Panc1 (cell line): Measurements from ENCODE around the gene PELI1.

Source experiments
- CTCF ChIP-seq: fragments of 450-650 bp; IDR thresholded peaks from 2 replicates; pipeline ENCODE4 v1.5.1; 2017; ENCODE audit warnings: mild to moderate bottlenecking
- POLR2AphosphoS5 ChIP-seq: IDR thresholded peaks from 2 replicates; pipeline ENCODE4 v1.6.1; 2012; ENCODE audit warnings: mild to moderate bottlenecking, low read depth, low read length, moderate library complexity
- SIN3A ChIP-seq: IDR thresholded peaks from 2 replicates; pipeline ENCODE4 v1.6.1; 2012; ENCODE audit warnings: low read depth, mild to moderate bottlenecking, low read length, moderate library complexity, borderline replicate concordance; ENCODE audit not compliant: insufficient read depth
- TCF7L2 ChIP-seq: IDR thresholded peaks from 2 replicates; pipeline ENCODE4 v1.6.1; 2011; ENCODE audit warnings: mild to moderate bottlenecking, low read depth, low read length, inconsistent platforms

- TF ChIP-seq CTCF (no peak), POLR2AphosphoS5 (no peak), SIN3A (no peak), TCF7L2 (no peak)
These were observed 899 bp upstream of the PELI1 start for GRCh38 chr2:64145119-64145518.
